Liver (tissue), 3 donors: ENCODE results near the gene NFXL1.

ENCODE experiments used
- EGR1 ChIP-seq, 2 donors: IDR thresholded peaks; 2 replicates each; pipeline ENCODE4 v1.6.1; 2016 to 2018; ENCODE audit warnings: antibody characterized with exemption in 2 of 2, low read depth in 2 of 2
- GABPA ChIP-seq, 2 donors: IDR thresholded peaks in 1 of 2; conservative IDR thresholded peaks in 1 of 2; 2 replicates each; pipeline ENCODE4 v1.6.1; 2016; ENCODE audit warnings: antibody characterized with exemption in 2 of 2, mild to moderate bottlenecking in 1 of 2, moderate library complexity in 1 of 2
- JUND ChIP-seq, 2 donors: IDR thresholded peaks; 2 replicates each; pipeline ENCODE4 v1.6.1; 2016; ENCODE audit warnings: antibody characterized with exemption in 2 of 2
- RAD21 ChIP-seq, 2 donors: IDR thresholded peaks; 2 replicates each; pipeline ENCODE4 v1.6.1; 2016; ENCODE audit warnings: antibody characterized with exemption in 2 of 2, mild to moderate bottlenecking in 2 of 2
- YY1 ChIP-seq: IDR thresholded peaks from 2 replicates; pipeline ENCODE4 v1.6.1; 2016; ENCODE audit warnings: antibody characterized with exemption, mild to moderate bottlenecking
- TF ChIP-seq, protein P1 (sequence below): fragments of 150-350 bp; IDR thresholded peaks from 2 replicates; pipeline ENCODE4 v1.5.1; 2017; ENCODE audit warnings: improper control_type of control experiment, low read depth, low read length; ENCODE audit not compliant: missing input control
- TF ChIP-seq, protein P2 (sequence below): IDR thresholded peaks from 2 replicates; pipeline ENCODE4 v1.6.1; 2016; ENCODE audit warnings: antibody characterized with exemption
- TF ChIP-seq, protein P3 (sequence below): IDR thresholded peaks from 2 replicates; pipeline ENCODE4 v1.6.1; 2016; ENCODE audit warnings: antibody characterized with exemption
- TF ChIP-seq, protein P4 (sequence below): IDR thresholded peaks from 2 replicates; pipeline ENCODE4 v1.6.1; 2016; ENCODE audit warnings: antibody characterized with exemption, mild to moderate bottlenecking
- donor health status: healthy.
- donor health status: healthy.

DNA sequence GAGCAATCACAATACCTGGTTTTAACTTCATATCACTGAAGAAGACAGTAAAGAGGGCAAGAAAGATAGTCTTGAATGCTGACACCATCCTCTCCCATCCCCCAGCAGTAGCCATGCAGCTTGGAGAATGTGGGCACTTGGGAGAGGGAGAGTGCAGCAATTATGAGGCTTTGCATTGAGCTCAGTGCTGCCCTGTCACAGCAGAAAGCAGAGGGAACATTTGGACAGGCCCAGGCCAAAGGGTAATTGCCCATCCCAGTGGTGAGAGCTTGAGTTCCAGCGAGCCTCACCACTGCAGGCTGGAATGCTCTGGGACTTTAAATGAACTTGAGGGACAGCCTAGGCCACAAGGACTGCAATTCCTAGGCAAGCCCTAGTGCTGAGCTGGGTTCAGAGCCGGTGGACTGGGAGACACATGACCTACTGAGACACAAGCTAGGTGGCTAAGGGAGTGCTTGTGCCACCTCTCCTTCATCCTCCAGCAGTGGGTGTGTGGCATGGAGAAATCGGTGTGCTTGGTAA lies 112.8 kb downstream of the NFXL1 start:
- TF ChIP-seq, protein P1, sequence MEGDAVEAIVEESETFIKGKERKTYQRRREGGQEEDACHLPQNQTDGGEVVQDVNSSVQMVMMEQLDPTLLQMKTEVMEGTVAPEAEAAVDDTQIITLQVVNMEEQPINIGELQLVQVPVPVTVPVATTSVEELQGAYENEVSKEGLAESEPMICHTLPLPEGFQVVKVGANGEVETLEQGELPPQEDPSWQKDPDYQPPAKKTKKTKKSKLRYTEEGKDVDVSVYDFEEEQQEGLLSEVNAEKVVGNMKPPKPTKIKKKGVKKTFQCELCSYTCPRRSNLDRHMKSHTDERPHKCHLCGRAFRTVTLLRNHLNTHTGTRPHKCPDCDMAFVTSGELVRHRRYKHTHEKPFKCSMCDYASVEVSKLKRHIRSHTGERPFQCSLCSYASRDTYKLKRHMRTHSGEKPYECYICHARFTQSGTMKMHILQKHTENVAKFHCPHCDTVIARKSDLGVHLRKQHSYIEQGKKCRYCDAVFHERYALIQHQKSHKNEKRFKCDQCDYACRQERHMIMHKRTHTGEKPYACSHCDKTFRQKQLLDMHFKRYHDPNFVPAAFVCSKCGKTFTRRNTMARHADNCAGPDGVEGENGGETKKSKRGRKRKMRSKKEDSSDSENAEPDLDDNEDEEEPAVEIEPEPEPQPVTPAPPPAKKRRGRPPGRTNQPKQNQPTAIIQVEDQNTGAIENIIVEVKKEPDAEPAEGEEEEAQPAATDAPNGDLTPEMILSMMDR, result no peak
- TF ChIP-seq, protein P2, sequence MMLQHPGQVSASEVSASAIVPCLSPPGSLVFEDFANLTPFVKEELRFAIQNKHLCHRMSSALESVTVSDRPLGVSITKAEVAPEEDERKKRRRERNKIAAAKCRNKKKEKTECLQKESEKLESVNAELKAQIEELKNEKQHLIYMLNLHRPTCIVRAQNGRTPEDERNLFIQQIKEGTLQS, result no peak
- TF ChIP-seq YY1, result no peak
- TF ChIP-seq EGR1 (IDR thresholded peaks at IDR 0.05; ENCODE audit: low read depth in 2 of 2), result no peak
- TF ChIP-seq, protein P3, sequence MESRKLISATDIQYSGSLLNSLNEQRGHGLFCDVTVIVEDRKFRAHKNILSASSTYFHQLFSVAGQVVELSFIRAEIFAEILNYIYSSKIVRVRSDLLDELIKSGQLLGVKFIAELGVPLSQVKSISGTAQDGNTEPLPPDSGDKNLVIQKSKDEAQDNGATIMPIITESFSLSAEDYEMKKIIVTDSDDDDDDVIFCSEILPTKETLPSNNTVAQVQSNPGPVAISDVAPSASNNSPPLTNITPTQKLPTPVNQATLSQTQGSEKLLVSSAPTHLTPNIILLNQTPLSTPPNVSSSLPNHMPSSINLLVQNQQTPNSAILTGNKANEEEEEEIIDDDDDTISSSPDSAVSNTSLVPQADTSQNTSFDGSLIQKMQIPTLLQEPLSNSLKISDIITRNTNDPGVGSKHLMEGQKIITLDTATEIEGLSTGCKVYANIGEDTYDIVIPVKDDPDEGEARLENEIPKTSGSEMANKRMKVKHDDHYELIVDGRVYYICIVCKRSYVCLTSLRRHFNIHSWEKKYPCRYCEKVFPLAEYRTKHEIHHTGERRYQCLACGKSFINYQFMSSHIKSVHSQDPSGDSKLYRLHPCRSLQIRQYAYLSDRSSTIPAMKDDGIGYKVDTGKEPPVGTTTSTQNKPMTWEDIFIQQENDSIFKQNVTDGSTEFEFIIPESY, result no peak
- TF ChIP-seq, protein P4, sequence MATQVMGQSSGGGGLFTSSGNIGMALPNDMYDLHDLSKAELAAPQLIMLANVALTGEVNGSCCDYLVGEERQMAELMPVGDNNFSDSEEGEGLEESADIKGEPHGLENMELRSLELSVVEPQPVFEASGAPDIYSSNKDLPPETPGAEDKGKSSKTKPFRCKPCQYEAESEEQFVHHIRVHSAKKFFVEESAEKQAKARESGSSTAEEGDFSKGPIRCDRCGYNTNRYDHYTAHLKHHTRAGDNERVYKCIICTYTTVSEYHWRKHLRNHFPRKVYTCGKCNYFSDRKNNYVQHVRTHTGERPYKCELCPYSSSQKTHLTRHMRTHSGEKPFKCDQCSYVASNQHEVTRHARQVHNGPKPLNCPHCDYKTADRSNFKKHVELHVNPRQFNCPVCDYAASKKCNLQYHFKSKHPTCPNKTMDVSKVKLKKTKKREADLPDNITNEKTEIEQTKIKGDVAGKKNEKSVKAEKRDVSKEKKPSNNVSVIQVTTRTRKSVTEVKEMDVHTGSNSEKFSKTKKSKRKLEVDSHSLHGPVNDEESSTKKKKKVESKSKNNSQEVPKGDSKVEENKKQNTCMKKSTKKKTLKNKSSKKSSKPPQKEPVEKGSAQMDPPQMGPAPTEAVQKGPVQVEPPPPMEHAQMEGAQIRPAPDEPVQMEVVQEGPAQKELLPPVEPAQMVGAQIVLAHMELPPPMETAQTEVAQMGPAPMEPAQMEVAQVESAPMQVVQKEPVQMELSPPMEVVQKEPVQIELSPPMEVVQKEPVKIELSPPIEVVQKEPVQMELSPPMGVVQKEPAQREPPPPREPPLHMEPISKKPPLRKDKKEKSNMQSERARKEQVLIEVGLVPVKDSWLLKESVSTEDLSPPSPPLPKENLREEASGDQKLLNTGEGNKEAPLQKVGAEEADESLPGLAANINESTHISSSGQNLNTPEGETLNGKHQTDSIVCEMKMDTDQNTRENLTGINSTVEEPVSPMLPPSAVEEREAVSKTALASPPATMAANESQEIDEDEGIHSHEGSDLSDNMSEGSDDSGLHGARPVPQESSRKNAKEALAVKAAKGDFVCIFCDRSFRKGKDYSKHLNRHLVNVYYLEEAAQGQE, result no peak
- no peak for TF ChIP-seq JUND (IDR thresholded peaks at IDR 0.05)
- no peak for TF ChIP-seq GABPA (IDR thresholded peaks at IDR 0.05 in 1 of 2, conservative IDR thresholded peaks at IDR 0.05 in 1 of 2)
- TF ChIP-seq RAD21 (IDR thresholded peaks at IDR 0.05), result no peak
